KMS-11 (cell line): ENCODE results near the gene EIF4H.

Experiments
- H2AFZ ChIP-seq: fragments of 200-600 bp; sonication (generic); 2 replicates; pipeline ENCODE4 v1.6.1; 2016; ENCODE audit warnings: antibody characterized with exemption, mixed run types, low read depth
- H3K27ac ChIP-seq: fragments of 200-600 bp; sonication (generic); 2 replicates; pipeline ENCODE4 v1.6.1; 2016; ENCODE audit warnings: mild to moderate bottlenecking, mixed run types
- H3K27me3 ChIP-seq: fragments of 200-600 bp; sonication (generic); 2 replicates; pipeline ENCODE4 v1.6.1; 2017; ENCODE audit warnings: mild to moderate bottlenecking, low read depth, mixed run types, moderate library complexity; ENCODE audit not compliant: insufficient read depth
- H3K36me3 ChIP-seq: fragments of 200-600 bp; sonication (generic); 2 replicates; pipeline ENCODE4 v1.6.1; 2017; ENCODE audit warnings: mild to moderate bottlenecking, mixed run types; ENCODE audit not compliant: insufficient read depth
- H3K4me1 ChIP-seq: fragments of 200-600 bp; sonication (generic); 2 replicates; pipeline ENCODE4 v1.6.1; 2016; ENCODE audit warnings: mild to moderate bottlenecking, low read depth, mixed run types; ENCODE audit not compliant: poor library complexity, severe bottlenecking
- H3K4me2 ChIP-seq: fragments of 200-600 bp; sonication (generic); 2 replicates; pipeline ENCODE4 v1.7.0; 2016; ENCODE audit warnings: mild to moderate bottlenecking, mixed run types
- H3K4me3 ChIP-seq: fragments of 200-600 bp; sonication (generic); IDR thresholded peaks from 2 replicates; pipeline ENCODE4 v1.6.1; 2017; ENCODE audit warnings: low read depth, low read length, mixed read lengths; ENCODE audit not compliant: insufficient read depth
- H3K79me2 ChIP-seq: fragments of 200-600 bp; sonication (generic); 2 replicates; pipeline ENCODE4 v1.6.1; 2016; ENCODE audit warnings: low read depth, mixed run types; ENCODE audit not compliant: insufficient read depth
- H3K9ac ChIP-seq: fragments of 200-600 bp; sonication (generic); 2 replicates; pipeline ENCODE4 v1.6.1; 2016; ENCODE audit warnings: mild to moderate bottlenecking, mixed run types
- H4K20me1 ChIP-seq: fragments of 200-600 bp; sonication (generic); 2 replicates; pipeline ENCODE4 v1.6.1; 2016; ENCODE audit warnings: mild to moderate bottlenecking, mixed run types; ENCODE audit not compliant: insufficient read depth
- TF ChIP-seq, protein P1 (sequence below): fragments of 200-600 bp; sonication (generic); conservative IDR thresholded peaks from 2 replicates; pipeline ENCODE4 v1.6.1; 2017; ENCODE audit warnings: low read depth, mild to moderate bottlenecking, antibody characterized with exemption, low read length, moderate library complexity, mixed read lengths

EIF4H gene

GRCh38 chr7:74173866-74174605 is at the start of gene EIF4H:
TSS of gene EIF4H (plus strand) at chr7:74174356. CDS start at chr7:74174384, 28 bp downstream.
- Histone ChIP-seq H4K20me1 (peaks cover 43% of the 10 kb centered on the region), H3K9ac (peak within 1 kb of the TSS; percentile 97), H3K36me3 (peaks cover 2% of the 10 kb centered on the region; the same call in 1 of the 2 replicates), H3K4me3 (peak within 1 kb of the TSS; percentile 59), H3K4me1 (peaks cover 39% of the 10 kb centered on the region), H2AFZ (peak within 1 kb of the TSS; percentile 91), H3K79me2 (peaks cover 49% of the 10 kb centered on the region), H3K27me3 (no peaks in the 10 kb centered on the region), H3K27ac (peak within 1 kb of the TSS; percentile 69), H3K4me2 (peak within 1 kb of the TSS; percentile 97)
- TF ChIP-seq, protein P1, sequence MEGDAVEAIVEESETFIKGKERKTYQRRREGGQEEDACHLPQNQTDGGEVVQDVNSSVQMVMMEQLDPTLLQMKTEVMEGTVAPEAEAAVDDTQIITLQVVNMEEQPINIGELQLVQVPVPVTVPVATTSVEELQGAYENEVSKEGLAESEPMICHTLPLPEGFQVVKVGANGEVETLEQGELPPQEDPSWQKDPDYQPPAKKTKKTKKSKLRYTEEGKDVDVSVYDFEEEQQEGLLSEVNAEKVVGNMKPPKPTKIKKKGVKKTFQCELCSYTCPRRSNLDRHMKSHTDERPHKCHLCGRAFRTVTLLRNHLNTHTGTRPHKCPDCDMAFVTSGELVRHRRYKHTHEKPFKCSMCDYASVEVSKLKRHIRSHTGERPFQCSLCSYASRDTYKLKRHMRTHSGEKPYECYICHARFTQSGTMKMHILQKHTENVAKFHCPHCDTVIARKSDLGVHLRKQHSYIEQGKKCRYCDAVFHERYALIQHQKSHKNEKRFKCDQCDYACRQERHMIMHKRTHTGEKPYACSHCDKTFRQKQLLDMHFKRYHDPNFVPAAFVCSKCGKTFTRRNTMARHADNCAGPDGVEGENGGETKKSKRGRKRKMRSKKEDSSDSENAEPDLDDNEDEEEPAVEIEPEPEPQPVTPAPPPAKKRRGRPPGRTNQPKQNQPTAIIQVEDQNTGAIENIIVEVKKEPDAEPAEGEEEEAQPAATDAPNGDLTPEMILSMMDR = no peak

DNA sequence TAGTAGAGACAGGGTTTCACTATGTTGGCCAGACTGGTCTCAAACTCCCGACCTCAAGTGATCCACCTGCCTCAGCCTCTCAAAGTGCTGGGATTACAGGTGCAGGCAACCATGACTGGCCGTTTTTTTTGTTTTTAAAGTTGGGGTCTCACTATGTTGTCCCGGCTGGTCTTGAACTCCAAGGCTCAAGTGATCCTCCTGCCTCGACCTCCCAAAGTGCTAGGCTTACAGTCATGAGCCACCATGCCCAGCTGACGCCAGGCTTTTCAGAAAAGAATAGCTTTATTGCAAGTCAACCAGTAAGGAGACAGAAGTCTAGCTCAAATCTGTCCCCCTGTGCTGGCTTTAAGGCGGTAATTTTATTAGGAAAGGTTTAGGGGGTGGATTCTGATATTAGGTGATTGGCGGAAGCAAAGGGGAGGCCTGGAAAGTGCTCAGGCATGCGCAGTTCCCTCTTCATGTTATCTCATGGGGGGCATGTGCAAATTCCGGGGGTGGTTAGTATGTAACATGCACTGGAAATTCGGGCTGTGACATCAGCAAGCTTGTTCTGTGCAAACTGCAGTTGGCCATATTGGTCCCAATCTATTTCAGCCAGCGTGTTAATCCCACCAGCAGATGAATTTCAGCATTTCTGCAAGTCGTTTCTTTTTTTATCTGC is 47.8 kb upstream of the EIF4H start:
- Histone ChIP-seq H2AFZ (no peak overlapping the region), H3K79me2 (no peaks in the 10 kb centered on the region), H3K27ac (no peak overlapping the region), H3K9ac (no peak overlapping the region), H3K4me1 (no peaks in the 10 kb centered on the region), H4K20me1 (no peaks in the 10 kb centered on the region), H3K27me3 (no peaks in the 10 kb centered on the region), H3K4me3 (no peak overlapping the region), H3K36me3 (no peaks in the 10 kb centered on the region), H3K4me2 (no peak overlapping the region)
- TF ChIP-seq, protein P1 = no peak

DNA sequence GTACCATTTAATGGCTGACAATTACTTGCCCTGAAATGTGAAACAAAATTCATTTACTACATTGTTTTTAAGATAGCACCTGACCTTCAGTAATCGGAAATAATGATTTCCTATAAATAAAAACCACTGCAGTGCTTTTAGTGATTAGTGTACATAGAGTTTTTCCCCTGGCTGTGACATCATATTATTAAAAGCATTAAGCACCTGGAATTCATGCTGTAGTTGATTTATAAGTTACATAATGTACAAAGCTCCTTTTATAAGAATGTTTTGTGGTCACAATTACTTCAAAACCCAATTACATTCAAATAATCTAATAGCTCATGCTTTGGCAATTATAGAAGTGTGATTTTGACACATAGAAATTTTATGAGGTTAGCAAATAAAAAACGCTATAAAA is 44.3 kb upstream of the EIF4H start:
- Histone ChIP-seq H3K4me1 (no peaks in the 10 kb centered on the region), H3K4me3 (no peak overlapping the region), H3K27ac (no peak overlapping the region), H3K36me3 (no peaks in the 10 kb centered on the region), H2AFZ (no peak overlapping the region), H3K79me2 (no peaks in the 10 kb centered on the region), H3K4me2 (no peak overlapping the region), H3K27me3 (no peaks in the 10 kb centered on the region), H4K20me1 (no peaks in the 10 kb centered on the region), H3K9ac (no peak overlapping the region)
- TF ChIP-seq, protein P1 = no peak

DNA sequence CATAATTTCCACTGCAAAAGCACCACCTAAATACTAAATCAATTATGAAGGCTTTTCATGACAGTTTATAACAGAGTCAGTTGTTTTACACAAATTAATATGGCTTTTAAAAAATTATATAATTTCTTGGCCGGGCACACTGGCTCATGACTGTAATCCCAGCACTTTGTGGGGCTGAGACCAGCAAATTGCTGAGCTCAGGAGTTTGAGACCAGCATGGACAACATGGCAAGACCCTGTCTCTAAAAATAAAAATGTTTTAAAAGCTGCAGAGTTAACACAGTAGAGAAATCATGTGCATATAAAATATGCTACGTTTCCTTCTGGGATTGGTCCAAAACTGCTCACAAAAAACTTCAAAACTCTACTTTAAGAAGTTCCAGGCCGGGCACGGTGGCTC is 43.6 kb upstream of the EIF4H start:
- H3K36me3 ChIP-seq = no peaks in the 10 kb centered on the region
- H4K20me1 ChIP-seq = no peaks in the 10 kb centered on the region
- no peak overlapping the region for H2AFZ ChIP-seq
- H3K4me1 ChIP-seq = no peaks in the 10 kb centered on the region
- no peak overlapping the region for H3K27ac ChIP-seq
- H3K79me2 ChIP-seq = no peaks in the 10 kb centered on the region
- no peak overlapping the region for H3K4me3 ChIP-seq
- TF ChIP-seq, protein P1 = no peak
- no peak overlapping the region for H3K4me2 ChIP-seq
- H3K27me3 ChIP-seq = no peaks in the 10 kb centered on the region
- H3K9ac ChIP-seq = no peak overlapping the region
